ENCODE data around the gene UVRAG.

DNA sequence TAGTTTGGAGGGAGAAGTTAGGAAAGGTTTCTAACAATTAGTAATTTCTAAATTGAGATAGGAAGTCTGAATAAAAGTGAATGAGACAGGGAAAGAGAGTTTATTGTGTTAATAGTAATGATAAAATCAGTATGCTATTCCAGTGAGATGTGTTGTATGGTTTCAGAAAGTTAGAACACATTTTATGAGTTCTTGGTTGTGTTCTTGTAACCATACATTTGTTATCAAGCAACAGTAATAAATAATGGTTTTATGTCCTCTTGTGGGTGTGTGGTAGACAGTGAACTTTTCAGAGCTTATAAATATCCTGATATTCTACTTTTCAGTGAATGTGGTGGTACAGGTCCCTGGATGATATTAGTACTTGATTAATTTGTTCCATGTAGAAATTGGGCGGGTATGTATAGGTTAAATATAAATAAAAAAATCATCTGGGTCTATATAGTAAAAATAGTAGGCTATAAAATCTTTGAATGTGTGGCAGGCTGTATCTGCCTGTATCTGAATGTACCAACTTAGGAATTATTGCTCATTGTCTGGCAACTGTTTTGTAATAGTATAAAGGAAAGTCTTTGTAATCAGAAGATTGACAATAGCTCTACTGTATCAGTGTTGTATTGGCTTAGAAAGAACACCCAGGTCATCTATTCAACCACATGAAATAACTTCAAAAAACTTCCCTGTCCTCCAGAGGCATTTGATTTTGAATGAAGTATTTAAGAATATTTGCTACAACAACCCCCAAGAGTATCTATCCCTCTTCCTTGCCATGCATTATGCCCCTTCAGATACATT, 54.8 kb downstream of the UVRAG start:
- TF ChIP-seq, protein P1, sequence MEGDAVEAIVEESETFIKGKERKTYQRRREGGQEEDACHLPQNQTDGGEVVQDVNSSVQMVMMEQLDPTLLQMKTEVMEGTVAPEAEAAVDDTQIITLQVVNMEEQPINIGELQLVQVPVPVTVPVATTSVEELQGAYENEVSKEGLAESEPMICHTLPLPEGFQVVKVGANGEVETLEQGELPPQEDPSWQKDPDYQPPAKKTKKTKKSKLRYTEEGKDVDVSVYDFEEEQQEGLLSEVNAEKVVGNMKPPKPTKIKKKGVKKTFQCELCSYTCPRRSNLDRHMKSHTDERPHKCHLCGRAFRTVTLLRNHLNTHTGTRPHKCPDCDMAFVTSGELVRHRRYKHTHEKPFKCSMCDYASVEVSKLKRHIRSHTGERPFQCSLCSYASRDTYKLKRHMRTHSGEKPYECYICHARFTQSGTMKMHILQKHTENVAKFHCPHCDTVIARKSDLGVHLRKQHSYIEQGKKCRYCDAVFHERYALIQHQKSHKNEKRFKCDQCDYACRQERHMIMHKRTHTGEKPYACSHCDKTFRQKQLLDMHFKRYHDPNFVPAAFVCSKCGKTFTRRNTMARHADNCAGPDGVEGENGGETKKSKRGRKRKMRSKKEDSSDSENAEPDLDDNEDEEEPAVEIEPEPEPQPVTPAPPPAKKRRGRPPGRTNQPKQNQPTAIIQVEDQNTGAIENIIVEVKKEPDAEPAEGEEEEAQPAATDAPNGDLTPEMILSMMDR (IDR thresholded peaks at IDR 0.05; ENCODE audit: low read length) = no peak
- no peak for TF ChIP-seq EZH2phosphoT487 (IDR thresholded peaks at IDR 0.05; ENCODE audit: low read length)
